ENCODE data around the gene SYNC. TPM values are rescaled to one million over a fixed set of nuclear protein-coding genes. Genes with fewer than 3 reads are reported as not detected.
A peak's percentile ranks its signal among the peaks of the same experiment; 100 is the strongest.

SYNC gene
- total and polyA plus RNA-seq, 9 of the 15 experiments (the other 6 are each of a cell fraction or from before 2014, with no cell fraction given) = 0.49 to 1.1 (median 0.87) TPM

DNA sequence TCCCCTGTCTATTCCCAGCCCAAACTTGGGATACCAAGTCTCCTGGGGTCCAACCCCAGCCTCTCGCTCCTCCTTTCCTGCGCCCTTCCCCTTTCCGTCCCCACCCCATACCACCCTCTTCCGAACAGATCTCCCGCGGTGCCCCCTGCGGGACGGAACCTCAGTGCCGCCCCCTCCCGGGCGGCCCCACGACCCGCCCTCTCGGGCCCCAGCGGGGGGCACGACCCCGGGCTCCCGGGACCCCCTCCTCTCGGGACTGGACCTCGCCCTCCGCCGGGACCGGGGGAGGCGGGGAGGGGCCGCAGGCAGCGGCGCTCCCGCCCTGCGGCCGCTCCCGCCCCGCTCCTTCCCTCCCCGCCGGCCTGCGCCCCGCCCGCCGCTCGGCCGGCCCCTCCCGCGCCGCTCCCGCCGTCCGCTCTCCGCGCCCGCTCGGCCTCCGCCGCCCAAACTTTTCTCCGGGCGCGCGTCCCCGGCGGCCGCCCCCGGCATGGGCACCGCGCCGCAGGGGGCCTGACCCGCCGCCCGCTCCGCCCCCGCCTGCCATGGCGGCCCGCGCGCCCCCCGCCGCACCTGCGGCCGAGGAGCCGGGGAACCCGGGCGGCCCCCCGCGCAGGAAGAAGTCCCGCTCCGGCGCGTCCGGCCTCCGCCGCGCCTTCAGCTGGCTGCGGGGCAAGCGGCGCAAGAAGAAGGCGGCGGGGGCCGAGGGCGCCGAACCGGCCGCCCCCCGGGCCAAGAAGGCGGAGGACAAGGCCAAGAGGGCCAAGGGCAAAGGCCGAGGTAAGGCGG is 39.0 kb upstream of the SYNC start (continued):
- TF ChIP-seq, protein P1, sequence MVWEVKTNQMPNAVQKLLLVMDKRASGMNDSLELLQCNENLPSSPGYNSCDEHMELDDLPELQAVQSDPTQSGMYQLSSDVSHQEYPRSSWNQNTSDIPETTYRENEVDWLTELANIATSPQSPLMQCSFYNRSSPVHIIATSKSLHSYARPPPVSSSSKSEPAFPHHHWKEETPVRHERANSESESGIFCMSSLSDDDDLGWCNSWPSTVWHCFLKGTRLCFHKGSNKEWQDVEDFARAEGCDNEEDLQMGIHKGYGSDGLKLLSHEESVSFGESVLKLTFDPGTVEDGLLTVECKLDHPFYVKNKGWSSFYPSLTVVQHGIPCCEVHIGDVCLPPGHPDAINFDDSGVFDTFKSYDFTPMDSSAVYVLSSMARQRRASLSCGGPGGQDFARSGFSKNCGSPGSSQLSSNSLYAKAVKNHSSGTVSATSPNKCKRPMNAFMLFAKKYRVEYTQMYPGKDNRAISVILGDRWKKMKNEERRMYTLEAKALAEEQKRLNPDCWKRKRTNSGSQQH (CRISPR knock-in tag; IDR thresholded peaks at IDR 0.05) = 0 out of 2 replicates have a peak, but pooled peaks have one; percentile 64
- TF ChIP-seq, protein P2, sequence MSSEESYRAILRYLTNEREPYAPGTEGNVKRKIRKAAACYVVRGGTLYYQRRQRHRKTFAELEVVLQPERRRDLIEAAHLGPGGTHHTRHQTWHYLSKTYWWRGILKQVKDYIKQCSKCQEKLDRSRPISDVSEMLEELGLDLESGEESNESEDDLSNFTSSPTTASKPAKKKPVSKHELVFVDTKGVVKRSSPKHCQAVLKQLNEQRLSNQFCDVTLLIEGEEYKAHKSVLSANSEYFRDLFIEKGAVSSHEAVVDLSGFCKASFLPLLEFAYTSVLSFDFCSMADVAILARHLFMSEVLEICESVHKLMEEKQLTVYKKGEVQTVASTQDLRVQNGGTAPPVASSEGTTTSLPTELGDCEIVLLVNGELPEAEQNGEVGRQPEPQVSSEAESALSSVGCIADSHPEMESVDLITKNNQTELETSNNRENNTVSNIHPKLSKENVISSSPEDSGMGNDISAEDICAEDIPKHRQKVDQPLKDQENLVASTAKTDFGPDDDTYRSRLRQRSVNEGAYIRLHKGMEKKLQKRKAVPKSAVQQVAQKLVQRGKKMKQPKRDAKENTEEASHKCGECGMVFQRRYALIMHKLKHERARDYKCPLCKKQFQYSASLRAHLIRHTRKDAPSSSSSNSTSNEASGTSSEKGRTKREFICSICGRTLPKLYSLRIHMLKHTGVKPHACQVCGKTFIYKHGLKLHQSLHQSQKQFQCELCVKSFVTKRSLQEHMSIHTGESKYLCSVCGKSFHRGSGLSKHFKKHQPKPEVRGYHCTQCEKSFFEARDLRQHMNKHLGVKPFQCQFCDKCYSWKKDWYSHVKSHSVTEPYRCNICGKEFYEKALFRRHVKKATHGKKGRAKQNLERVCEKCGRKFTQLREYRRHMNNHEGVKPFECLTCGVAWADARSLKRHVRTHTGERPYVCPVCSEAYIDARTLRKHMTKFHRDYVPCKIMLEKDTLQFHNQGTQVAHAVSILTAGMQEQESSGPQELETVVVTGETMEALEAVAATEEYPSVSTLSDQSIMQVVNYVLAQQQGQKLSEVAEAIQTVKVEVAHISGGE (CRISPR knock-in tag; IDR thresholded peaks at IDR 0.05) = peak in 1 of 3 experiments; percentile 41; a peak in 1 of 6 replicates
- TF ChIP-seq KDM2B (CRISPR knock-in tag; IDR thresholded peaks at IDR 0.05) (peak; percentile 81; the same call in 1 of the 2 replicates), CCNT2 (IDR thresholded peaks at IDR 0.05; ENCODE audit: borderline replicate concordance, extremely low read depth, insufficient read length, low read depth, low read length) (peak; percentile 81), MYBL2 (IDR thresholded peaks at IDR 0.05; ENCODE audit: low read depth) (no peak), MYBL2 (CRISPR knock-in tag; IDR thresholded peaks at IDR 0.05; ENCODE audit: borderline replicate concordance) (no peak), YBX1 (IDR thresholded peaks at IDR 0.05) (no peak), ZNF696 (CRISPR knock-in tag; conservative IDR thresholded peaks at IDR 0.05) (no peak), JUNB (CRISPR knock-in tag; conservative IDR thresholded peaks at IDR 0.05) (no peak), HNRNPK (IDR thresholded peaks at IDR 0.05; ENCODE audit: low read depth, low read length, poor library complexity, severe bottlenecking) (peak; percentile 21), MTA1 (IDR thresholded peaks at IDR 0.05; ENCODE audit: borderline replicate concordance) (peak; percentile 51; the same call in 1 of the 2 replicates), CXXC5 (CRISPR knock-in tag; IDR thresholded peaks at IDR 0.05) (peak; percentile 87), RBFOX2 (IDR thresholded peaks at IDR 0.05; ENCODE audit: low read depth, low read length) (peak; percentile 61), SAFB (IDR thresholded peaks at IDR 0.05; ENCODE audit: borderline replicate concordance, low read depth, low read length) (no peak), KLF6 (CRISPR knock-in tag; IDR thresholded peaks at IDR 0.05; ENCODE audit: borderline replicate concordance) (0 out of 2 replicates have a peak, but pooled peaks have one; percentile 33)
- TF ChIP-seq, protein P3, sequence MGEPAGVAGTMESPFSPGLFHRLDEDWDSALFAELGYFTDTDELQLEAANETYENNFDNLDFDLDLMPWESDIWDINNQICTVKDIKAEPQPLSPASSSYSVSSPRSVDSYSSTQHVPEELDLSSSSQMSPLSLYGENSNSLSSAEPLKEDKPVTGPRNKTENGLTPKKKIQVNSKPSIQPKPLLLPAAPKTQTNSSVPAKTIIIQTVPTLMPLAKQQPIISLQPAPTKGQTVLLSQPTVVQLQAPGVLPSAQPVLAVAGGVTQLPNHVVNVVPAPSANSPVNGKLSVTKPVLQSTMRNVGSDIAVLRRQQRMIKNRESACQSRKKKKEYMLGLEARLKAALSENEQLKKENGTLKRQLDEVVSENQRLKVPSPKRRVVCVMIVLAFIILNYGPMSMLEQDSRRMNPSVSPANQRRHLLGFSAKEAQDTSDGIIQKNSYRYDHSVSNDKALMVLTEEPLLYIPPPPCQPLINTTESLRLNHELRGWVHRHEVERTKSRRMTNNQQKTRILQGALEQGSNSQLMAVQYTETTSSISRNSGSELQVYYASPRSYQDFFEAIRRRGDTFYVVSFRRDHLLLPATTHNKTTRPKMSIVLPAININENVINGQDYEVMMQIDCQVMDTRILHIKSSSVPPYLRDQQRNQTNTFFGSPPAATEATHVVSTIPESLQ (CRISPR knock-in tag; IDR thresholded peaks at IDR 0.05) = 0 out of 2 replicates have a peak, but pooled peaks have one; percentile 17

Measured in K562 (cell line).